HG03039 (cell line): ENCODE results near the gene IFIH1.
A peak's percentile ranks its signal among the peaks of the same experiment; 100 is the strongest.

Source experiments
- ATAC-seq: cut with Tn5 transposase; IDR thresholded peaks from one replicate; pipeline ENCODE4 v1.9.1; 2021; ENCODE audit warnings: mild to moderate bottlenecking, moderate library complexity; ENCODE audit not compliant: unreplicated experiment

The IFIH1 gene

GRCh38 chr2:162258686-162259085 is 59.8 kb downstream of the IFIH1 start:
- ATAC-seq = no peak

GRCh38 chr2:162258169-162258568 is 60.3 kb downstream of the IFIH1 start:
- no peak for ATAC-seq

- ATAC-seq = no peak
Observed at GRCh38 chr2:162257425-162257824, 61.1 kb downstream of the IFIH1 start.

GRCh38 chr2:162256591-162256991 is 61.9 kb downstream of the IFIH1 start:
- no peak for ATAC-seq

GRCh38 chr2:162254236-162254871 is 64.1 kb downstream of the IFIH1 start:
- no peak for ATAC-seq

- ATAC-seq = no peak
Observed at GRCh38 chr2:162253435-162253834, 65.0 kb downstream of the IFIH1 start.

- no peak for ATAC-seq
Observed at GRCh38 chr2:162252153-162252552, 66.3 kb downstream of the IFIH1 start.

- no peak for ATAC-seq
Observed at GRCh38 chr2:162245781-162246180, 72.7 kb downstream of the IFIH1 start.

- ATAC-seq = no peak
Observed at GRCh38 chr2:162245061-162245460, 73.4 kb downstream of the IFIH1 start.

GRCh38 chr2:162244541-162245031 is 73.9 kb downstream of the IFIH1 start:
- ATAC-seq = no peak

- no peak for ATAC-seq
Observed at GRCh38 chr2:162243715-162244114, 74.8 kb downstream of the IFIH1 start.

- no peak for ATAC-seq
Observed at GRCh38 chr2:162243294-162243693, 75.2 kb downstream of the IFIH1 start, which contains the start of gene FAP. FAP (minus strand) TSS chr2:162243445; CDS start chr2:162243327, 118 bp downstream.

GRCh38 chr2:162242586-162243280 is 75.8 kb downstream of the IFIH1 start:
- no peak for ATAC-seq

GRCh38 chr2:162241571-162241970 is 76.9 kb downstream of the IFIH1 start:
- no peak for ATAC-seq

GRCh38 chr2:162234620-162235462 is 83.6 kb downstream of the IFIH1 start:
- ATAC-seq = no peak

GRCh38 chr2:162233197-162233596 is 85.3 kb downstream of the IFIH1 start:
- no peak for ATAC-seq

GRCh38 chr2:162232671-162233070 is 85.8 kb downstream of the IFIH1 start:
- no peak for ATAC-seq

- ATAC-seq = no peak
Observed at GRCh38 chr2:162232027-162232426, 86.5 kb downstream of the IFIH1 start.

GRCh38 chr2:162230761-162231160 is 87.7 kb downstream of the IFIH1 start:
- ATAC-seq = no peak

GRCh38 chr2:162226836-162227235 is 91.6 kb downstream of the IFIH1 start:
- ATAC-seq = no peak

GRCh38 chr2:162221064-162221463 is 97.4 kb downstream of the IFIH1 start:
- peak; percentile 95 for ATAC-seq
